Inflammatory macrophage (primary cell): ENCODE data around the gene RXFP1.

Experiments used
- DNase-seq, 2 donors: peaks; one replicate each; pipeline ENCODE4 v3.0.0-alpha.2; 2020 to 2022

RXFP1 gene

GRCh38 chr4:158621729-158622128 is 100.0 kb downstream of the RXFP1 start:
- no peak for DNase-seq

GRCh38 chr4:158622251-158622650 is 100.6 kb downstream of the RXFP1 start:
- no peak for DNase-seq

GRCh38 chr4:158624889-158625478 is 103.3 kb downstream of the RXFP1 start:
- DNase-seq: peak; percentile 59 to 69

- DNase-seq: no peak
Measured at GRCh38 chr4:158625544-158625943, 103.9 kb downstream of the RXFP1 start.

GRCh38 chr4:158630893-158631292 is 109.2 kb downstream of the RXFP1 start:
- DNase-seq: no peak

GRCh38 chr4:158636619-158637018 is 114.9 kb downstream of the RXFP1 start:
- DNase-seq: no peak

GRCh38 chr4:158644356-158644755 is 122.7 kb downstream of the RXFP1 start:
- no peak for DNase-seq

GRCh38 chr4:158644760-158645159 is 123.1 kb downstream of the RXFP1 start:
- no peak for DNase-seq

GRCh38 chr4:158649111-158649680 is 127.5 kb downstream of the RXFP1 start:
- no peak for DNase-seq

GRCh38 chr4:158652920-158653319 is 131.2 kb downstream of the RXFP1 start:
- peak in 1 of 2 donors; percentile 34 for DNase-seq

GRCh38 chr4:158656439-158656838 is 134.8 kb downstream of the RXFP1 start:
- DNase-seq: no peak

- DNase-seq: no peak
Measured at GRCh38 chr4:158657291-158657690, 135.6 kb downstream of the RXFP1 start.

- peak in 1 of 2 donors; percentile 24 for DNase-seq
Measured at GRCh38 chr4:158663255-158663654, 141.6 kb downstream of the RXFP1 start.

- DNase-seq: peak; percentile 39 to 50
Measured at GRCh38 chr4:158663707-158664625, 142.3 kb downstream of the RXFP1 start.

- no peak for DNase-seq
Measured at GRCh38 chr4:158664806-158665205, 143.1 kb downstream of the RXFP1 start.

GRCh38 chr4:158666892-158667291 is 145.2 kb downstream of the RXFP1 start:
- DNase-seq: no peak

- peak; percentile 58 to 79 for DNase-seq
Measured at GRCh38 chr4:158667651-158668198, 146.0 kb downstream of the RXFP1 start.

GRCh38 chr4:158669310-158669709 is 147.6 kb downstream of the RXFP1 start:
- no peak for DNase-seq

- peak; percentile 23 to 34 for DNase-seq
Measured at GRCh38 chr4:158670975-158671664, 149.4 kb downstream of the RXFP1 start.

GRCh38 chr4:158671665-158671914 is 149.9 kb downstream of the RXFP1 start, which contains the start of gene C4orf46:
Gene C4orf46 (minus strand): TSS chr4:158671887. CDS start chr4:158671801, 86 bp downstream.
- DNase-seq: no peak

GRCh38 chr4:158671915-158672806 is 150.5 kb downstream of the RXFP1 start, which contains the start of gene ETFDH:
Gene ETFDH (plus strand): TSS chr4:158672296. CDS start chr4:158672457, 161 bp downstream.
- DNase-seq: peak; percentile 99 to 100

GRCh38 chr4:158673633-158674032 is 152.0 kb downstream of the RXFP1 start:
- DNase-seq: no peak
